Measurements from ENCODE around the gene RAI1. TPM values are rescaled to one million over a fixed set of nuclear protein-coding genes. Genes with fewer than 3 reads are reported as not detected.

Gene RAI1
- total and polyA plus RNA-seq, 2 of the 13 experiments (the other 11 are each of a cell fraction or from before 2014, with no cell fraction given) = 3.4 to 5.2 TPM

DNA sequence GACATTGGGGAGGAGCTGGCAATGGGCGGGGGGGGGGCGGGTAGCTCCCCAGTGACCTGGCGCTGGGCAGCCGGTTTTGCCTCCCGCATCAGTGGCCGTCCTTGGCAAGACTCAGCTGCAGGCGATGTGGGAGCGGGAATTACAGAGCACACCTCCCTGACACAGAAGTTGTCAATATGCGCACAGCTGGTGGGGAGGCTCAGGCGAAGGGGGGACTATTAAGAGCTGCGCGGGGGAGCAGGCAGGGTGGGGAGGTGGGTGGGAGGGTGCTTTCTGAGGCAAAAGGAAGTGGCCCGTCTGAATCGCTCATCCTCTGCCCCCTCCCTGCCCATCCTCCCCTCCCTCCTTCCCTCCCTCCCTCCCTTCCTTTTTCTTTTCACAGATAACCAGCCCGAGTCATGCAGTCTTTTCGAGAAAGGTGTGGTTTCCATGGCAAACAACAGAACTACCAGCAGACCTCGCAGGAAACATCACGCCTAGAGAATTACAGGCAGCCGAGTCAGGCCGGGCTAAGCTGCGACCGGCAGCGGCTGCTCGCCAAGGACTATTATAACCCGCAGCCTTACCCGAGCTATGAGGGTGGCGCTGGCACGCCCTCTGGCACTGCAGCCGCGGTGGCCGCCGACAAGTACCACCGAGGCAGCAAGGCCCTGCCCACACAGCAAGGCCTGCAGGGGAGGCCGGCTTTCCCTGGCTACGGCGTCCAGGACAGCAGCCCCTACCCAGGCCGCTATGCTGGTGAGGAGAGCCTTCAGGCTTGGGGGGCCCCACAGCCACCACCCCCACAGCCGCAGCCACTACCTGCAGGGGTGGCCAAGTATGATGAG lies 111.5 kb downstream of the RAI1 start (continued):
- TF ChIP-seq, protein P1, sequence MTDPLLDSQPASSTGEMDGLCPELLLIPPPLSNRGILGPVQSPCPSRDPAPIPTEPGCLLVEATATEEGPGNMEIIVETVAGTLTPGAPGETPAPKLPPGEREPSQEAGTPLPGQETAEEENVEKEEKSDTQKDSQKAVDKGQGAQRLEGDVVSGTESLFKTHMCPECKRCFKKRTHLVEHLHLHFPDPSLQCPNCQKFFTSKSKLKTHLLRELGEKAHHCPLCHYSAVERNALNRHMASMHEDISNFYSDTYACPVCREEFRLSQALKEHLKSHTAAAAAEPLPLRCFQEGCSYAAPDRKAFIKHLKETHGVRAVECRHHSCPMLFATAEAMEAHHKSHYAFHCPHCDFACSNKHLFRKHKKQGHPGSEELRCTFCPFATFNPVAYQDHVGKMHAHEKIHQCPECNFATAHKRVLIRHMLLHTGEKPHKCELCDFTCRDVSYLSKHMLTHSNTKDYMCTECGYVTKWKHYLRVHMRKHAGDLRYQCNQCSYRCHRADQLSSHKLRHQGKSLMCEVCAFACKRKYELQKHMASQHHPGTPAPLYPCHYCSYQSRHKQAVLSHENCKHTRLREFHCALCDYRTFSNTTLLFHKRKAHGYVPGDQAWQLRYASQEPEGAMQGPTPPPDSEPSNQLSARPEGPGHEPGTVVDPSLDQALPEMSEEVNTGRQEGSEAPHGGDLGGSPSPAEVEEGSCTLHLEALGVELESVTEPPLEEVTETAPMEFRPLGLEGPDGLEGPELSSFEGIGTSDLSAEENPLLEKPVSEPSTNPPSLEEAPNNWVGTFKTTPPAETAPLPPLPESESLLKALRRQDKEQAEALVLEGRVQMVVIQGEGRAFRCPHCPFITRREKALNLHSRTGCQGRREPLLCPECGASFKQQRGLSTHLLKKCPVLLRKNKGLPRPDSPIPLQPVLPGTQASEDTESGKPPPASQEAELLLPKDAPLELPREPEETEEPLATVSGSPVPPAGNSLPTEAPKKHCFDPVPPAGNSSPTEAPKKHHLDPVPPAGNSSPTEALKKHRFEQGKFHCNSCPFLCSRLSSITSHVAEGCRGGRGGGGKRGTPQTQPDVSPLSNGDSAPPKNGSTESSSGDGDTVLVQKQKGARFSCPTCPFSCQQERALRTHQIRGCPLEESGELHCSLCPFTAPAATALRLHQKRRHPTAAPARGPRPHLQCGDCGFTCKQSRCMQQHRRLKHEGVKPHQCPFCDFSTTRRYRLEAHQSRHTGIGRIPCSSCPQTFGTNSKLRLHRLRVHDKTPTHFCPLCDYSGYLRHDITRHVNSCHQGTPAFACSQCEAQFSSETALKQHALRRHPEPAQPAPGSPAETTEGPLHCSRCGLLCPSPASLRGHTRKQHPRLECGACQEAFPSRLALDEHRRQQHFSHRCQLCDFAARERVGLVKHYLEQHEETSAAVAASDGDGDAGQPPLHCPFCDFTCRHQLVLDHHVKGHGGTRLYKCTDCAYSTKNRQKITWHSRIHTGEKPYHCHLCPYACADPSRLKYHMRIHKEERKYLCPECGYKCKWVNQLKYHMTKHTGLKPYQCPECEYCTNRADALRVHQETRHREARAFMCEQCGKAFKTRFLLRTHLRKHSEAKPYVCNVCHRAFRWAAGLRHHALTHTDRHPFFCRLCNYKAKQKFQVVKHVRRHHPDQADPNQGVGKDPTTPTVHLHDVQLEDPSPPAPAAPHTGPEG (CRISPR knock-in tag; IDR thresholded peaks at IDR 0.05) = no peak

DNA sequence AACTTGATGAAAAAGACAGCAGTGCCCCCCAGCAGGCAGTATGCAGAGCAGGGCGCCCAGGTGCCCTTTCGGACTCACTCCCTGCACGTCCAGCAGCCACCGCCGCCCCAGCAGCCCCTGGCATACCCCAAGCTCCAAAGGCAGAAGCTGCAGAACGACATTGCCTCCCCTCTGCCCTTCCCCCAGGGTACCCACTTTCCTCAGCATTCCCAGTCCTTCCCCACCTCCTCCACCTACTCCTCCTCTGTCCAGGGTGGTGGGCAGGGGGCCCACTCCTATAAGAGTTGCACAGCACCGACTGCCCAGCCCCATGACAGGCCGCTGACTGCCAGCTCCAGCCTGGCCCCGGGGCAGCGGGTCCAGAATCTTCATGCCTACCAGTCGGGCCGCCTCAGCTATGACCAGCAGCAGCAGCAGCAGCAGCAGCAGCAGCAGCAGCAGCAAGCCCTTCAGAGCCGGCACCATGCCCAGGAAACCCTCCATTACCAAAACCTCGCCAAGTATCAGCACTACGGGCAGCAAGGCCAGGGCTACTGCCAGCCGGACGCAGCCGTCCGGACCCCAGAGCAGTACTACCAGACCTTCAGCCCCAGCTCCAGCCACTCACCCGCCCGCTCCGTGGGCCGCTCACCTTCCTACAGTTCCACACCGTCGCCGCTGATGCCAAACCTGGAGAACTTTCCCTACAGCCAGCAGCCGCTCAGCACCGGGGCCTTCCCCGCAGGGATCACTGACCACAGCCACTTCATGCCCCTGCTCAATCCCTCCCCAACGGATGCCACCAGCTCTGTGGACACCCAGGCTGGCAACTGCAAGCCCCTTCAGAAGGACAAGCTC lies 112.3 kb downstream of the RAI1 start:
- H3K9me3 ChIP-seq (ENCODE audit: low read length) = no peaks in the 10 kb centered on the region
- H3K4me1 ChIP-seq (ENCODE audit: insufficient read depth, low read length) = peaks cover 15% of the 10 kb centered on the region
- no peak for FAIRE-seq
- H4K20me1 ChIP-seq (ENCODE audit: insufficient read depth, low read length) = peaks cover 17% of the 10 kb centered on the region; the same call in 1 of the 2 replicates
- no peak for DNase-seq (ENCODE audit: low spot score)
- POLR2A ChIA-PET = no interaction called here
- no peak overlapping the region for H2AFZ ChIP-seq (ENCODE audit: low read length)
- 97% methylated on average over 25 of the region's 30 CpGs for WGBS (ENCODE audit: low lambda C conversion rate)
- H3K27me3 ChIP-seq (ENCODE audit: control insufficient read depth in 1 of 2, insufficient read depth in 2 of 2, low read length in 2 of 2) = no peaks in the 10 kb centered on the region
- H3K9ac ChIP-seq (ENCODE audit: insufficient read depth, low read depth, low read length) = no peak overlapping the region
- H3K4me3 ChIP-seq (replicated peaks in 1 of 3; ENCODE audit: insufficient read depth in 1 of 3, low read depth in 2 of 3, low read length in 3 of 3) = no peak overlapping the region
- H3K4me2 ChIP-seq (ENCODE audit: low read depth, low read length) = no peak overlapping the region
- BruUV-seq (replicated peaks) = no TSS peak
- no peaks in the 10 kb centered on the region for H3K79me2 ChIP-seq (ENCODE audit: insufficient read depth, low read length)
- H3K36me3 ChIP-seq (replicated peaks in 1 of 2; ENCODE audit: control insufficient read depth in 1 of 2, insufficient read depth in 2 of 2, low read length in 2 of 2) = peaks cover 25 to 36% of the 10 kb centered on the region in 2 experiments; a peak in 4 of 5 replicates
- no peak overlapping the region for H3K27ac ChIP-seq (ENCODE audit: extremely low read length, insufficient read depth, low read length)
- CTCF ChIA-PET (ENCODE audit: low intra/inter-chr PET ratio, low total read pairs) = no interaction called here
- no peak for ATAC-seq
- TF ChIP-seq ZNF251 (CRISPR knock-in tag; IDR thresholded peaks at IDR 0.05) = no peak
- intact Hi-C loops (cut with micrococcal nuclease; ENCODE audit: unreplicated experiment) = no loop called here
- in situ Hi-C loops (cut with HindIII; ENCODE audit: extremely low pct_ligation_motif_present, low pct_unique_long_range_greater_than_20kb) = no loop called here

Data from HepG2 (cell line).